Measurements from ENCODE around the gene MMP13. TPM values are rescaled to one million over a fixed set of nuclear protein-coding genes. Genes with fewer than 3 reads are reported as not detected.

Gene MMP13
- total RNA-seq, 1 experiment from 2014 or later, result not detected

GRCh38 chr11:102990145-102990544 is 34.6 kb upstream of the MMP13 start:
- ChIA-PET CTCF (no interaction called here), POLR2A (ENCODE audit: low non-redundant PET) (no interaction called here)
- Histone ChIP-seq H3K27ac (ENCODE audit: low read depth, low read length, poor library complexity, severe bottlenecking) (no peak overlapping the region), H3K36me3 (ENCODE audit: insufficient read depth, low read length, poor library complexity, severe bottlenecking) (no peaks in the 10 kb centered on the region), H3K27me3 (replicated peaks; ENCODE audit: insufficient read depth, low read depth, low read length, poor library complexity) (no peaks in the 10 kb centered on the region), H3K4me3 (ENCODE audit: low read depth, low read length, poor library complexity, severe bottlenecking) (no peak overlapping the region), H3K4me1 (ENCODE audit: insufficient read depth, low read length, poor library complexity, severe bottlenecking) (no peaks in the 10 kb centered on the region), H3K9me3 (ENCODE audit: low read depth, low read length, poor library complexity, severe bottlenecking) (no peaks in the 10 kb centered on the region)
- intact Hi-C loops (cut with micrococcal nuclease; ENCODE audit: unreplicated experiment), result no loop called here
- DNase-seq (ENCODE audit: low spot score), result no peak
- no peak for TF ChIP-seq CTCF (conservative IDR thresholded peaks at IDR 0.05; ENCODE audit: low read depth, low read length)
- no peak for TF ChIP-seq EZH2 (IDR thresholded peaks at IDR 0.05; ENCODE audit: borderline replicate concordance, low read depth, low read length, poor library complexity, severe bottlenecking)
- BruUV-seq (replicated peaks), result no TSS peak

GRCh38 chr11:102989379-102990047 is 34.0 kb upstream of the MMP13 start:
- H3K36me3 ChIP-seq (ENCODE audit: insufficient read depth, low read length, poor library complexity, severe bottlenecking), result no peaks in the 10 kb centered on the region
- ChIA-PET POLR2A (ENCODE audit: low non-redundant PET) (no interaction called here), CTCF (no interaction called here)
- H3K9me3 ChIP-seq (ENCODE audit: low read depth, low read length, poor library complexity, severe bottlenecking), result no peaks in the 10 kb centered on the region
- TF ChIP-seq CTCF (conservative IDR thresholded peaks at IDR 0.05; ENCODE audit: low read depth, low read length) (no peak), EZH2 (IDR thresholded peaks at IDR 0.05; ENCODE audit: borderline replicate concordance, low read depth, low read length, poor library complexity, severe bottlenecking) (no peak)
- DNase-seq (ENCODE audit: low spot score), result no peak
- no peak overlapping the region for H3K27ac ChIP-seq (ENCODE audit: low read depth, low read length, poor library complexity, severe bottlenecking)
- H3K4me1 ChIP-seq (ENCODE audit: insufficient read depth, low read length, poor library complexity, severe bottlenecking), result no peaks in the 10 kb centered on the region
- intact Hi-C loops (cut with micrococcal nuclease; ENCODE audit: unreplicated experiment), result no loop called here
- no TSS peak for BruUV-seq (replicated peaks)
- H3K27me3 ChIP-seq (replicated peaks; ENCODE audit: insufficient read depth, low read depth, low read length, poor library complexity), result no peaks in the 10 kb centered on the region
- no peak overlapping the region for H3K4me3 ChIP-seq (ENCODE audit: low read depth, low read length, poor library complexity, severe bottlenecking)

GRCh38 chr11:102986815-102987214 is 31.3 kb upstream of the MMP13 start:
- no peak for TF ChIP-seq CTCF (conservative IDR thresholded peaks at IDR 0.05; ENCODE audit: low read depth, low read length)
- no peak for TF ChIP-seq EZH2 (IDR thresholded peaks at IDR 0.05; ENCODE audit: borderline replicate concordance, low read depth, low read length, poor library complexity, severe bottlenecking)
- no peaks in the 10 kb centered on the region for H3K27me3 ChIP-seq (replicated peaks; ENCODE audit: insufficient read depth, low read depth, low read length, poor library complexity)
- no peak for DNase-seq (ENCODE audit: low spot score)
- BruUV-seq (replicated peaks), result no TSS peak
- no peaks in the 10 kb centered on the region for H3K4me1 ChIP-seq (ENCODE audit: insufficient read depth, low read length, poor library complexity, severe bottlenecking)
- H3K4me3 ChIP-seq (ENCODE audit: low read depth, low read length, poor library complexity, severe bottlenecking), result no peak overlapping the region
- CTCF ChIA-PET, result interaction anchor here (0.6 kb wide), 1 partner anchor 41 kb away, joined by 6 read pairs; no protein-coding TSS in a partner anchor
- no peaks in the 10 kb centered on the region for H3K9me3 ChIP-seq (ENCODE audit: low read depth, low read length, poor library complexity, severe bottlenecking)
- no peak overlapping the region for H3K27ac ChIP-seq (ENCODE audit: low read depth, low read length, poor library complexity, severe bottlenecking)
- H3K36me3 ChIP-seq (ENCODE audit: insufficient read depth, low read length, poor library complexity, severe bottlenecking), result no peaks in the 10 kb centered on the region
- intact Hi-C loops (cut with micrococcal nuclease; ENCODE audit: unreplicated experiment), result no loop called here
- POLR2A ChIA-PET (ENCODE audit: low non-redundant PET), result no interaction called here
